ENCODE measurements around the gene LGR4. TPM values are rescaled to one million over a fixed set of nuclear protein-coding genes. Genes with fewer than 3 reads are reported as not detected.
"Not testable (repeated sequence)": the region's sequence is repeated elsewhere in the genome, so short reads cannot be mapped to it uniquely, and the experiment has no call there.

The LGR4 gene
- total RNA-seq, 1 donor from 2014 or later, result 3.0 TPM

- ATAC-seq (ENCODE audit: low read depth), result no peak
- Mint-ChIP-seq H3K4me3 (no peak overlapping the region), H3K27ac (no peak overlapping the region), H3K9me3 (no peaks in the 10 kb centered on the region), H3K4me1 (no peaks in the 10 kb centered on the region), H3K27me3 (no peaks in the 10 kb centered on the region), H3K36me3 (ENCODE audit: low read depth) (peaks cover 5% of the 10 kb centered on the region)
- intact Hi-C loops (cut with micrococcal nuclease), result no loop called here
- no peak for DNase-seq
- CTCF ChIA-PET, result no interaction called here
- POLR2A ChIA-PET, result no interaction called here
- no peak for TF ChIP-seq CTCF (IDR thresholded peaks at IDR 0.05)
These were observed 124.9 kb downstream of the LGR4 start for GRCh38 chr11:27347359-27348339.

GRCh38 chr11:27339941-27340340, 132.6 kb downstream of the LGR4 start:
- no peaks in the 10 kb centered on the region for H3K4me1 Mint-ChIP-seq

GRCh38 chr11:27334764-27335163, 137.8 kb downstream of the LGR4 start:
- CTCF ChIA-PET; POLR2A ChIA-PET; H3K9me3 Mint-ChIP-seq; H3K27me3 Mint-ChIP-seq; intact Hi-C loops (cut with micrococcal nuclease); ATAC-seq (ENCODE audit: low read depth); H3K4me3 Mint-ChIP-seq; H3K4me1 Mint-ChIP-seq; DNase-seq; H3K27ac Mint-ChIP-seq; H3K36me3 Mint-ChIP-seq (ENCODE audit: low read depth): not testable (repeated sequence)

More at GRCh38 chr11:27339941-27340340, 132.6 kb downstream of the LGR4 start:
- H3K36me3 Mint-ChIP-seq (ENCODE audit: low read depth), result peaks cover 2% of the 10 kb centered on the region
- CTCF ChIA-PET, result no interaction called here
- no peak overlapping the region for H3K4me3 Mint-ChIP-seq
- no peak overlapping the region for H3K27ac Mint-ChIP-seq
- H3K27me3 Mint-ChIP-seq, result no peaks in the 10 kb centered on the region
- no peak for TF ChIP-seq CTCF (IDR thresholded peaks at IDR 0.05)
- no peak for ATAC-seq (ENCODE audit: low read depth)
- POLR2A ChIA-PET, result no interaction called here
- no peaks in the 10 kb centered on the region for H3K9me3 Mint-ChIP-seq
- intact Hi-C loops (cut with micrococcal nuclease), result no loop called here
- DNase-seq, result no peak

- ATAC-seq (ENCODE audit: low read depth) (no peak), DNase-seq (no peak)
- Mint-ChIP-seq H3K36me3 (ENCODE audit: low read depth) (no peaks in the 10 kb centered on the region), H3K9me3 (no peaks in the 10 kb centered on the region), H3K27ac (no peak overlapping the region), H3K27me3 (no peaks in the 10 kb centered on the region), H3K4me3 (no peak overlapping the region), H3K4me1 (no peaks in the 10 kb centered on the region)
- ChIA-PET POLR2A (no interaction called here), CTCF (no interaction called here)
- no peak for TF ChIP-seq CTCF (IDR thresholded peaks at IDR 0.05)
- intact Hi-C loops (cut with micrococcal nuclease), result no loop called here
These were observed 140.6 kb downstream of the LGR4 start for GRCh38 chr11:27331981-27332380.

- no peak for ATAC-seq (ENCODE audit: low read depth)
- DNase-seq, result no peak
- Mint-ChIP-seq H3K27me3 (no peaks in the 10 kb centered on the region), H3K27ac (no peak overlapping the region), H3K4me1 (no peaks in the 10 kb centered on the region), H3K9me3 (no peaks in the 10 kb centered on the region), H3K36me3 (ENCODE audit: low read depth) (no peaks in the 10 kb centered on the region), H3K4me3 (no peak overlapping the region)
- no peak for TF ChIP-seq CTCF (IDR thresholded peaks at IDR 0.05)
- ChIA-PET POLR2A (no interaction called here), CTCF (no interaction called here)
- intact Hi-C loops (cut with micrococcal nuclease), result no loop called here
These were observed 141.8 kb downstream of the LGR4 start for GRCh38 chr11:27330633-27331270.
